NCI-H187 (cell line): ENCODE results near the gene OR6B1.

Experiments used
- DNase-seq, 2 experiments: peaks; one replicate each; lab custom pipeline; 2025; lab: John Stamatoyannopoulos, UW

The OR6B1 gene

DNA sequence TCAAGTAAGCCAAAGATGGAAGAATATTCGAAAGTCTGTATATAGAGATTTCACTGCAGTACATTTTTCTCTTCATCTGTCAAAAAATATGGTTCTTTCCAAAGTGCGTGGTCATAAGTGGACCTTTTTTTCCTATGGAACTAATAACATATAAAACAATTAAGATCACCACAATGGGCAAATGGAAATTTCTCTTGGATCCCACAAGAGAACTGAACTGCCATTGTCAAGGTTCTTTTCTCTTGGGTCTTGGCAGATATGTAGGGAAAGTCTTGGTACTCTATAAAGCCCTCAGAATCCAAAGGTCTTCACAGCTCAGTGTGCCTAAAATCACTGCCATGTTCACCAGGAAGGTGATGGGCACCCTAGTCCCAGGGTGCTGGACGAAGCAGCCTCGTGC, at the start of gene OR6B1:
Gene OR6B1 (plus strand): TSS at position 301 of the 400 bp plus-strand sequence. CDS start 3,677 bp downstream, outside the sequence.
- DNase-seq: no peak

DNA sequence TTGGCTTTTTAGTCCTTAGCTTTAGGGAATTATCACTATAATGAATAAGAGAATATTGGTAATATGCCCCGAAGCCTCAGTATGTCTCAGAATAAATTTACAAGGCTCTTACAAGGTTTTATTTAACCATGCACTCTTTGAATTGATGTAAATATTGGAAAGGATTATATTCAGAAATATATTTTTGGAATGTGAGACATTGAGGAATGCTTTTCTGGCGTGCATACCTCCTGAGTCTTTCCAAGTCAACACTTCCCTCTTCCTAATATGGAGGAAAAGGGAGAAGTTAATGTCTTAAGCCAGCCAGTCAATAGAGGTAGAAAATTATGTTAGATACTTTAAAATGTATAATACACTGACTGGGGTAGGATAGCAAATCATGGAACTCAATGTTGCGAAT, 46.7 kb upstream of the OR6B1 start:
- DNase-seq: no peak

DNA sequence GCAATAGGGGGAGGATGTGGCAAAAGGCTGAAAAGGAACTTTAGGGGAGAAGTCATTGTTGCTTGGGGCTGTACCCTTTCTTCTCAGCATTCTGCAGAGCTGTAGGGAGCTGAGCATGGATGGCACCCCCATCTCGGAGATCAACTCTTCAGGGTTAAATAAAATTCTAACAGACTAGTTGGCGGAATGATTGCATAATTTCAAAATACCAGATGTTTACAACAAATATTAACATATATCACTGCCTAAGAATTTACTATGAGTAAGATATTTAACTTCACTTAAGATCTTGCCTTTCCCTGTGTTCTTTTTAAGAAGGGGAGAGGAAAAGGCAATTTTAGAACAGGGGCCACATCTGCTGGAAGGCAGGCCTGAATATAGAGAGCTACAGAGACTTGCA, 46.0 kb upstream of the OR6B1 start:
- DNase-seq: no peak

DNA sequence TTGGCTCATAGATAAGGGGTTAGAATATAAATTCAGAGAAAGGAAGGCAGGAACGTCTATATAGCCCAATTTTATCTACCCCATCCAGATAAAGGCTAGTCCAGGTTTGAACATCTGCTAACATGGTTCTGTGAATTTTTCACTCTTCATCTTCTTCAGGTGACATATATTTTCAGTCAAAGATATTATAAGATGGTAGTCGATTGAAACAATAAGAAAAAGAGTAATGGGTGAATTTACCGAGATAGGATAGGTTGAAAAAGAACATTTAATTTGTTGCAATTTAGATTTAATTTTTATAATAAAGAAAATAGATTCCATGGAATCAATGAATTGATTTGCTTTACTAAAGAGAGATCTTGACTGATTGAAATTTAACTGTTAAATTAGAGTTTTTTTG, 45.6 kb upstream of the OR6B1 start, which contains the start of gene OR2F1:
Gene OR2F1 (plus strand): TSS at position 301 of the 400 bp plus-strand sequence. CDS start 5,127 bp downstream, outside the sequence.
- DNase-seq: no peak

DNA sequence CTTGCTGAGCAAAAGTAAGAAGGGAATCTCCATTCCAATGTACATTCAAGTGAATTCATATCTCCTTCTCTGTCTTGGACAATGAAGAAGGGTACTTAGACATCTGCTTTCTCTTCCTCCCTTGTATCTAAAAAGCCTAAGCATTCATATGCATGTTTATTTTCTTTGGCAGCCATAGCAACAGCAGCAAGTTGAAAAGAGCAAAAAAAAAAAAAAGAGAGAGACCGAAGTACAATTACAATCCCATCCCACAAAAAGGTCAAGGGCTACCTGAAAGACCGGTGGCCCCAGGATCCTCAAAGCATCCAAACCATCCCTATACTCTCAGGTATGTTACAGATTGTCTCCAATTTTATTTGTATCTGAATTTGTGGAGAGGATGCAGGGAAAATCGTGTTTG, 41.3 kb upstream of the OR6B1 start:
- no peak for DNase-seq

DNA sequence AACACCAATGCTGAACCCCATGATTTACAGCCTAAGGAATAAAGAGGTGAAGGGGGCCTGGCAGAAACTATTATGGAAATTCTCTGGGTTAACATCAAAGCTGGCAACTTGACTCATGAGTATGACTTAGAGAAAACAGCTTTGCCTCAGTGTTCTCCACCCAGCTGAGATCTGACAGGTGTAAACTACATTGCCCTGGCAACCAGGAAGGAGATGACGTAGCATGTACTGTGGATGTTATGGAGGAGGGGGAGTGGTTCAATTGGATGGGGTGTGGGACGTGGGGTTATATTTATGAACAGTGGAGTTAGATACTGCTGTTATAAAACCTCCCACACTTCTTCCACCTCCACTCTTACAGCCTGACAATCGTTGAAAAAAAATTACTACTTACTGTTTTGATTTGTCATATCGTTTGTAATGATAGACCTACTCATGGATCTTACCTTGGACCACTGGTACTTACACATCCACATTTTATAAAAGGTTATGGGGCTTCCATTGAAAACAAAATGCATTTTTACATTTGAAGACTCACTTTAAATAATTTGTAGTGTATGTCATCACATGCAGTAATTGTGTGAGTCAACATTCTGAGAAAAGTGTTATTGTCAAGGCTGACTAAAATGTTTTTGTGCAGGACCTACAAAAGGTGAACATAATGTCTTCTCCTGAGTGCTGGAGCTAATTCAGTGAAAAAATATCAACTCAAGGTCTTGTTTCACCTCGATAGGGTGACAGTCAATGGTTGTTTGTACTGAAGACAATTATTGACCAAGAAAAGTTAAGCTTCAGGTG, 39.1 kb upstream of the OR6B1 start:
- DNase-seq: no peak

DNA sequence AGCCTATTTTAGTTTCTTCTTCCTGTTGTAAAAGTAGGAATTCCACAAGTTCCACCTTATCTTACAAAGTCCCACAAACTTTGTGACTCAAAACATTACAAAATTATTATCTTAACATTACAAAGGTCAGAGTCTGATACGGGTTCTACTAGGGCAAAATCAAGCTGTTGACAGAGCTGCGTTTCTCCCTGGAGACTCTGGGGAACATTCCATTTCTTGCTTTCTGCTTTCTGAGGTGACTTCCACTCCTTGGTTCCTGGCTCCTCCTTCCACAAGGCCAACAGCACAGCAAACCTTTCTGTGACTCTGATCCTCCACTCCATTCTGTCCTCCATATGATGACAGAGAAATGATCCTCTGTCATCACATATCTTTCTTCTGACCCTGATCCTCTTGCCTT, 34.8 kb upstream of the OR6B1 start:
- DNase-seq: no peak

DNA sequence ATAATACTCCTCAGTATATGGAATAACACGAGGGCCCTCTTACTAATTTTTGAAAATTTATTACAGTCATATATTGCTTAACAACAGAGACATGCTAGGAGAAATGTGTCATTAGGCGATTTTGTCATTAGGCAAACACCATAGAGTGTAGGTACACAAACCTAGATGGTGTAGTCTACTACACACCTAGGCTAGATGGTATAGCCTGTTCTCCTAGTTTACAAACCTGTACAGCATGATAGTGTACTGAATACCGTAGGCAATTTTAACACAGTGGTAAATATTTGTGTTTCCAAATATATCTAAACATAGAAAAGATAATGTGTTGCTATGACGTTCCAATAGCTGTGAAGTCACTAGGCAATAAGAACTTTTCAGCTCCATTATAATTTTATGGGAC, 32.7 kb upstream of the OR6B1 start:
- no peak for DNase-seq

DNA sequence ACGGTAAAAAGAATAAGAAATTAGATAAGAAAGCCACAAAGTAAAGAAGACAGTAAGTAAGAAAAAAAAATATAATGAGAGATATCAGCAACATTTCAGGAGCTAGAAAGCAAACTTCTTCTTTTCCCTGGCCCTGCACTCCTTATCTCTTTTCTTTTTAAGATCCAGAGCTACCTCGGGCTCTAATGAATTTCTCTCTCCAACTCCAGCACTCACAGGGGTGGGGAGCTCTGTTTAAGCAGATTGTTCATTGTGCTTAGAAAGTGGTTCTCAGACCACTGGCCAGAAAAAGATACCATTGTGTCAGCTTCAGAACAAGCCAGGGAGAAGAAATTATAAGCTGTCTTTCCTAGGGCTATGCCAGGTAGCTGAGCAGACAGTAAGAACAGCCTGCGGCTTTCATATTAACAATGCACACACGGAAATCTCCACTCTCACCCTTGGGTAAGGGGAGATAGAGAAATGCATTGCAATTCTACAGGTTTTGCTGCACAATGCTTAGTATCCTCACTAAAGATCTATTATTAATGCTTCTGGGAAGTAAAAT, 26.2 kb upstream of the OR6B1 start:
- DNase-seq: no peak

DNA sequence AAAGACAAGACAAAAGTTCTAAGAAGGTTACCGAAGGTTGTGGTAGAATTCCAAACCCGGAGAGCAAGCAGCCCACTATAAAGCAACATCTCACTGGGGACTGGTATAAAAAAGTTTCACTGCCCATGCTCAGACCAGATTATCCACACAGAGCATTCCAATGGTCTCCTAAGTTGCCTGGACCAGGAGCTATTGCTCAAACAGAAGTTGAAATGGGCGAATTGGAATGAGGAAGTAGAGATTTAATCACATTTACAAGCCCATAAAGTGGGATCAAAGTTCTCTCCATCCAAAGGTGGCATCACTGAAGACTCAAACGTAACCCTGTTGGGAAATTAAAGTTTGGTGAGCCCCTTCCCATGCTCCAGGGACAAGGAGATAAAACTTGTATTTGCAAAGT, 25.7 kb upstream of the OR6B1 start:
- DNase-seq: no peak

DNA sequence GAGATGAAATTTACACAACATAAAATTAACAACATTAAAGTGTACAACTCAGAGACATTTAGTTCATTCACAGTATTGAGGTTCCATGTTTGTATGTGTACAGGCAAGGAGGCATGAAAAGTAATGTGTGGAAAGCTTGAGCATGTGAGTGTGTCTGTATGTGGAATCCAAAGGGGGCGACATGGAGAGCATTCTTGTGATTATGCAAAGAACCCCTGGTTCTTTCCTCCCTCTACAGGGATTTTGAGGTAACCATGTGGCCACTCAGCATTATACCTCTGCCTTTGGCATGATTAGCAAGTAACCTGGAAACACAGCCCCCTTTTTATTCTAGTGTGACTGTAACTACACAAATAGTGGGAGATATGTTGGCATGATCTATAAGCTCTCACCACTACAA, 24.5 kb upstream of the OR6B1 start:
- DNase-seq: no peak

DNA sequence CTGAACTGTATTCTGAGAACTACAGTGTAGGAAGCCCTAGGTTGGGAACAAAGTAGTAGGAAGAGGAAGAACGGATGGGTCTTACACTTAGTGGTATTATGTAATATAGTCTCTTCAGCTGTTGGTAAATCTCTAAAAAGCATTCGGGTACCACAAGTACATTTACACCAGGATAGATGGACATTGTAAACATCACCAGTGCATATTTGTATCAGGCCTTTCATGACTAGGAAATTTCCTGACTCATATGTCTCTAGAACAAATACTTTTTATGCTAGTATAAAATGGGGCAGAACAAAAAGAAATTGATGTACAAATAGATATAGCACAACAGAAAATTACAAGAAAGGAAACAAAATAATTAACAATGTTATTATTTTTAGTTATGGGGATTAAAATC, 21.5 kb upstream of the OR6B1 start:
- DNase-seq: no peak

DNA sequence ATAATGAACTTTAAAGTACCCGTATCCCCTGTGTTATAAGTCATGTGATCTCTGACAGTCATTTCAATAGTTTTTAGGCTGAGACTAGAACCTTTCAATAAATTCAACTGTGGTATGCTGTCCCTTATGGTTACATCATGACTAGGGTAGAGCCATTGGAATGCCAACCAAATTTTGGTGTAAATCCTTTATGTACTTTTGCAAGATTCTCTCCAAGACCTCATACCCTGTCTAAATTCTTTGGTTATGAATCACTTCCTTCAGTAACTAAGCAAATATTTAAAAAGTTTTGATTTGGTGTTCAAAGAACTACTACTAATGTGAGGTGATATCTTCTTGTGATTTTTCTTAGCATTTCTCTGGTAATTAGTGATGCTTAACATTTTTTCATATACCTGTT, 20.8 kb upstream of the OR6B1 start:
- DNase-seq: no peak

DNA sequence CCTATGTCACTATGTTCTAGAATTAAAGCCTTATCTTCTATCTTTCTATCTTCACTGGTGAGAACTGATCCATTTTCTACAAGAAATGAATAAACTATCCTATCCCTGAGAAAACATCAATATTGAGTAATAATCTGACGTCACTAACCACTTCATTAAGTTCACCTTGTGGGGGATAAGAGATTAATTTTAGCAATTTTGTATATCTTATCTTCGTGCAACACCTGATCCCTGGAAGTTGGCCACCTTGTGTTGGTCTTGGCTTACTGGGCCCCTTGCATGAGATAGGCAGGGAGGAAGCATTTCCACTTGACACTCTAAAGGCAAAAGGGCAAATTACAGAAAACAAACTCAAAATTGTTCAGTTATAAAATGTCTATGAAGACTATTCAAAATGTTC, 20.1 kb upstream of the OR6B1 start:
- DNase-seq: no peak

DNA sequence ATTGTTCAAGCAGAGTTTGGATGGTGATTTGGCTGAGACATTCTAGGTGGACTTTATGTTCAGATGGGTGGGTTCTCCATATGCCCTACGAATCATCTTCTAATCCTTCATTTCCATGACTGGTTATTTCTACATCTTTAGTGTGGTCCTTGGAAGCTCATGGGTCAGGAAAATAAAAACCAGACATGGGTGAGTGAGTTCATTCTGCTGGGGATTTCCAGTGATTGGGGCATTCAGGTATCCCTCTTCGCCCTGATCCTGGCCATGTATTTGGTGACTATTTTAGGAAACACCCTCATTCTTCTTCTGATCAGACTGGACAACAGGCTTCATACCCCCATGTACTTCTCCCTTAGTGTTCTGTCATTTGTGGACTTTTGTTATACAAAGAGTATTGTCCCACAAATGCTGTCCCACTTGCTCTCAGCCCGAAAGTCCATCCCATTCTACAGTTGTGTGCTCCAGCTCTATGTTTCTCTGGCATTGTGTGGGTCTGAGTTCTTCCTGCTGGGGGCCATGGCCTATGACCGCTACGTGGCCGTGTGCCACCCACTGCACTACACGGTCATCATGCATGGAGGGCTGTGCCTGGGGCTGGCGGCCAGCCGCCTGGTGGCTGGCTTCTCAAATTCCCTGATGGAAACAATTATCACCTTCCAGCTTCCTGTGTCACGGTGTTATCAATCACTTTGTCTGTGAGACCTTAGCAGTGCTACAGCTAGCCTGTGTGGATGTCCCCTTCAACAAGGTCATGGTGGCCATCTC, 19.2 kb upstream of the OR6B1 start:
- no peak for DNase-seq

DNA sequence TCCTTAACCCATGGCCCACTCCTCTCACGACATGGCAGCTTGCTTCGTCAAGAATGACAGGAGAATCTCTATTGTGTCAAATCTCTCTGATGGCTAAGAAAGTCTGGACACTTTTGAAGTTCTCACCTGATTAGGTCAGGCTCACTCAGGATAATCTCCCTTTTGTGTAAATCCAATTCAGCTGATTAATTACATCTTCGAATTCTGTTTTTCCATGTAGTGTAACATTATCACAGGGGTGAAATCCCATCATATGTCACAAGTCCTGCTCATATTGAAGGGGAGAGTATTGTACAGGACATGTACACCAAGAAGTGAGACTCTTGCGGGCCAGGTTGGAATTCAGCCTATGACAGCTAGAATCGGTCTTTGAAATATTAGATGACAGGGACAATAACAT, 16.2 kb upstream of the OR6B1 start:
- no peak for DNase-seq

DNA sequence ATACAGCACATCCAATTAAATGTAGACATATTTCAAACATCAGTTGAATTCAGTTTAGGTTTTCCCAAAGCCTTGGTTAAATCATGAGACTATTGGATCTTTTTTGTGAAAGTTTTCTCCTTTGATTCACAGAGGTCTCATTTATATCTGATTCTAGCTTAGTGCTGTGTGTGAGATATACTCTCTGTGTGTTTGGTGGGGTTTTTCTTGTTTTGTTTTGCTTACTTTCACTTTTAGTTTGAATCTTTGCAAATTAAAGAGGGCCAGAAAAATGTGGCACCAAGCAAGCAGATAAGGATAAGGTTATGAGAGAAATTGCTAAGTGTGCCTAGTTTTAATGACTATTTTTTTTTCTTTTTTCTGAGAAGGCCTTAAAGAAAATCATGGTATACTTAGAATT, 12.6 kb upstream of the OR6B1 start:
- no peak for DNase-seq

DNA sequence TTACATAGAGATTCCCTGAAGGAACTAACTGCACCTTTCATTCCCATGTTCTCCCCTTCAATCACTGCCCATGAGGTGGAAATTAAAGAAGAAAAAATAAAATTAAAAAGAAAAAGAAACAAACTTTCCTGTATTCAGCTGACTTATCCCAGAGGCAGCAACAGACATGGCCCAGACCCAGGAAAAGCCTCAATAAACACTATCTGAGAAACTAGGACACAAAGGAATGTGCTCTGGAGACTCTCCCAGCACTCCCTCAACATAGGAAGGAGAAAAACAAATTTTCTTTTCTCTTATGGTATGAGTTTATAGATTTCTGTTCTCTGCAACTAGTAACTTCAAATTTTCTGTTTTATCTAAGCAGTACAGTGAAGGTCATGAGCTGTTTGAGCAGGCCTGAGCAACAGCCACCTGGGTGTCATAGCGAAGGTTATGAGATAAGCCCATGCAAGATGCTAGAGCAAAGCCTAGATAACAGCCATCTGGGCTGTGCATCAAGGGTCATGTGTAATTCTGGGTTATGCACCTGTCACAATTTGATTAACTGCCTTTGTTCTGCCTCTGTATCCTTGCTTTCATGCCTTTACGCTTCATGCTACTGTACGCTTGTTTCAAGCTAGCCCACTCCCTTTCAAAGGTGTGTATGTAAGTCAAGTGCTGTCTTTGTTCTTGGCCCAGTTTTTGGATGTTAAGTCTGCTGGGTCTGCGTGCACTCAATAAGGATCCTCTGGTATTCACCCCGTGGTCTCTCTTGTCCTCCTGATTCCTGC, 11.0 kb upstream of the OR6B1 start:
- no peak for DNase-seq

DNA sequence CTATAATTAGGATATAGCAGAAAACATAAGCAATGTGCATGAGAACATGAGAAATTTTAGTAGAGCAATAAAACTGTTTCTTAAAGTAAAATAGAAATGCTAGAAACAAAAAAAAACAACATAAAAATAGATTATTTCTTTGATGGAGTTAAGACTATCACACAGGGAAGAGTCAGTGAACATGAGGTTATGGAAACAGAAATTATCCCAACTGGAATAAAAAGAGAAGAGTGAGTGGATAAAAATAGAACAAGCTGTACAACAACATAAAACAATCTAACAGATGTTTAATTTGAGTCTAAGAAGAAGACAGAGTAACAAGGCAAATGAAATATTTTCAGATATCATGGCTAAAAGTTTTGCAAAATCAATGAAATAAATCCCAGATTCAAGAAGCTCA, 7.5 kb upstream of the OR6B1 start:
- no peak for DNase-seq

DNA sequence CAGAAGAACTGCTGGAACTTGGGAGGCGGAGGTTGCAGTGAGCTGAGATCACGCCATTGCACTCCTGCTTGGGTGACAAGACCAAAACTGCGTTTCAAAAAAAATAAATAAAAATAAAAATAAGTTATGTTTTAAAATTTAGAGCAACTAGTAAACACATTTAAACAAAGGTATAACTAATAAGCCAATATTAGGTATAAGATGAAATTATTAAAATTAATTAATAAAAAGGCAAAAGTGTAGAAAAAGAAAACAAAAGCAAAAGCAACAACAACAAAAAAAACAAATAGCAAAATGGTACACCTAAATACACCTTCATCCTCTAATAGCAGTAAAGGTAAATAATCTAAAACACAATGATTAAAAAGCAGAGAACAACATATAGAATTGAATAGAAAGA, 6.2 kb upstream of the OR6B1 start:
- DNase-seq: no peak

DNA sequence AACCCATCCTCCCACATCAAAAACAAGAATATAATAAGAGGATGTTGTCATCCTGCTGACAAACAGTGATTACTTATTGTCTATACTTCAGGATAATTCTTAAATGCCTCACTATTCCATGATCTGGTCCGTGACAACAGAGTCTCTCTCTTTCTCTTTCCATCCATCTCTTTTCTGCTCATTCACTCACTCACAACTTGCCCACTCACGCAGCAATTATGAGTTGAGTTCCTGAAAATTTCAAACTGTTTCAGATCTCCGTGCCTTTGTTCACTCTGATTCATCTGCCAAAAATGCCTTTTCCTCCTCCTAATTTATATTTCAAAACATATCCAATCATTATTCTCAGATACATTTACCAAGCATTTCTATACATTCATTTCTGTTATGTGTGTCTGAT, 1.4 kb downstream of the OR6B1 start:
- no peak for DNase-seq

DNA sequence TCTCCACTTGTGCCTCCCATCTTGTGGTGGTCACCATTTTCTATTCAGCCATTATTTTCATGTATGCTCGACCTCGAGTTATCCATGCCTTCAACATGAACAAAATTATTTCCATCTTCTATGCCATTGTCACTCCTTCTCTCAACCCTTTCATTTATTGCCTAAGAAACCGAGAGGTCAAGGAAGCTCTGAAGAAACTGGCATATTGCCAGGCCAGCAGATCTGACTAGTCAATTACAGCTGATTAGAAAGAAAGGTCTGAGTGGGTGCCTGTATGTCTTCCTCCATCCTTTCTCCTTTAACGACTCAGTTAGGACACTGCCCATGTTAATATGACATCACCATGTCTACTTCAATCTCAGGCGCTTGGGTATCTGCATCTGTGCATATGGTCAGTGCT, 4.6 kb downstream of the OR6B1 start:
- no peak for DNase-seq
